ENCODE data around the gene FNBP1.

The FNBP1 gene

DNA sequence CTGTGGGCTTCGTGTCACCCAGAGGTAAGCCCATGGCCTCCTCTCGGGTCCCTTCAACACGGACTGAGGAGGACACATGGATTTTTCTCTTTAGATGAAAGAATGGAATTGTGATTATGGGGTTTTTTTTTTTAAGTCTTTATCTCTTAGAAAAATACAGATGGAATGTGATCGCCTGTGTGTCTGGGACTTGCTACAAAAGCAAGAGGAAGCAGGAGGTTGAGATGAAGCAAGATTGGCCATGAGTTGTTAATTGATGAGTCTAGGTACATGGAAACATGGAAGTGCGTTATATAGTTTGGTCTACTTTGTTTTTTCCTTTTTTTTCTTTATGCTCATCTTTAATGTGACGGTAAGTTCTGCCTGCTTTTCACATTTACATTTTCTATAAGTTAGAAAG is 193.1 kb downstream of the FNBP1 start:
- DNase-seq = no peak

GRCh38 chr9:129848712-129849441 is 194.1 kb downstream of the FNBP1 start:
- DNase-seq = no peak

GRCh38 chr9:129845373-129845772 is 197.6 kb downstream of the FNBP1 start:
- no peak for DNase-seq

- DNase-seq = no peak
Measured at GRCh38 chr9:129841071-129841470, 201.9 kb downstream of the FNBP1 start.

DNA sequence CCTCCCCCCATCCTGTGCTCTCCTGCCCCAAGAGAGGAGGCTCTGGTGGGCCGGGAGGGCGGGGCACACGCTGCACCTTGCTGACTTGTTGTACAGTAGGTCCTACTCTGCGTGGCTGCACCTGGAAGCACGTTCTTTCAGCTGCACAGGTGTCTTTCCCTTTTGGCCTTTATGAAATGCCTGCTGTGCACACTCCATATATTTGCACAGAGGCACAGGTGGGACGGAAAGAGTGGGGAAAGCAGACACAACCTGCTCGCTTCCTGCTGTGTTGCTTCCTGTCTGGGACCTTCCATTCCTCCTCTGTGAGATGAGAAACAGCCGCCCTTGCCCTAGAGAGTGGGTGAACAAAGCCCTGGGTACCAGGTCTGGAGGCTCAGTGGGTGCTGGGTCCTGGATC is 203.0 kb downstream of the FNBP1 start:
- DNase-seq = no peak

GRCh38 chr9:129839324-129840023 is 203.5 kb downstream of the FNBP1 start:
- DNase-seq = no peak

DNA sequence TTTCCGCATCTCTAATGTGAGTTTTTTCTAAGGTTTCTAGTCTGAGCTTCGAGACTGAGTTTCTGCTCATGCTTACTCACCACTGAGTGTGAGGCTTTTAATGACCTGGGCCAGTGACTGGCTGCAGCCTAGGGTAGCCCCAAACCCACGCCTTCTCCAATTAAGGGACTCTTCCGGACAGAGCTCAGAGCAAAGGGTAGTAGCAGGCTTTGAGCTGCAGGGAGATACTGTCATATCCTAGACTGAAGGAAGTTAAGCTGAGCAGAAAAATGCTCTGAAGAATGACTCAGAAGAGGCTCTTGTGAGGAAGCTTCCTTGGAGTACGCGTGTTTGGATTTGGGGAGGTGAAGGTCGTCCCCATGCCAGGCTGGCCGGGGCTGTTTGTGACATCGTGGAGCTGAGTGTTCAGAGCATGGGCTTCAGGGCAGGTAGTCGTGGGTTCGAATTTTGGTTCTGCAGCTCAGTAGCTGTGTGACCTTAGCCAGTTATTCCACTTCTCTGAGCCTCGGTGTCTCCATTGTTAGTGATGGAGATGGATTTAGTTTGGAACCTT is 204.2 kb downstream of the FNBP1 start:
- DNase-seq = no peak
